Hepatocyte (in vitro differentiated cells): ENCODE results near the gene FLII. TPM values are rescaled to one million over a fixed set of nuclear protein-coding genes. Genes with fewer than 3 reads are reported as not detected.

Source experiments
- DNase-seq: peaks from one replicate; pipeline ENCODE4 v3.0.0-alpha.2; 2016; ENCODE audit warnings: low spot score
- H2AFZ ChIP-seq: fragments of 200-600 bp; sonication (generic); 2 replicates; pipeline ENCODE4 v1.6.0; 2016; ENCODE audit warnings: antibody characterized with exemption, mild to moderate bottlenecking
- H3K27ac ChIP-seq: fragments of 200-600 bp; sonication (generic); 2 replicates; pipeline ENCODE4 v1.5.1; 2016; ENCODE audit warnings: mild to moderate bottlenecking
- H3K27me3 ChIP-seq: fragments of 200-600 bp; sonication (generic); 2 replicates; pipeline ENCODE4 v1.6.1; 2016
- H3K36me3 ChIP-seq: fragments of 200-600 bp; sonication (generic); replicated peaks from 2 replicates; pipeline ENCODE4 v1.5.1; 2016; ENCODE audit warnings: low read depth; ENCODE audit not compliant: insufficient read depth
- H3K4me1 ChIP-seq: fragments of 200-600 bp; sonication (generic); 2 replicates; pipeline ENCODE4 v1.5.1; 2016; ENCODE audit warnings: mild to moderate bottlenecking, moderate library complexity; ENCODE audit not compliant: insufficient read depth
- H3K4me2 ChIP-seq: fragments of 200-600 bp; sonication (generic); 2 replicates; pipeline ENCODE4 v1.6.0; 2016
- H3K4me3 ChIP-seq: fragments of 200-600 bp; sonication (generic); 2 replicates; pipeline ENCODE4 v1.5.1; 2016; ENCODE audit warnings: mild to moderate bottlenecking
- H3K79me2 ChIP-seq: fragments of 200-600 bp; sonication (generic); 2 replicates; pipeline ENCODE4 v1.6.0; 2017; ENCODE audit warnings: mild to moderate bottlenecking
- H3K9me2 ChIP-seq: fragments of 200-600 bp; sonication (generic); replicated peaks from 2 replicates; pipeline ENCODE4 v1.6.0; 2017; ENCODE audit warnings: mild to moderate bottlenecking; ENCODE audit not compliant: insufficient read depth
- H3K9me3 ChIP-seq: fragments of 200-600 bp; sonication (generic); 2 replicates; pipeline ENCODE4 v1.5.1; 2016; ENCODE audit warnings: low read depth, mild to moderate bottlenecking
- H4K20me1 ChIP-seq: fragments of 200-600 bp; sonication (generic); 2 replicates; pipeline ENCODE4 v1.6.0; 2016; ENCODE audit warnings: mild to moderate bottlenecking; ENCODE audit not compliant: insufficient read depth, poor library complexity, severe bottlenecking
- CTCF ChIP-seq: fragments of 200-600 bp; sonication (generic); IDR thresholded peaks from 2 replicates; pipeline ENCODE4 v1.5.1; 2016; ENCODE audit warnings: antibody characterized with exemption, mild to moderate bottlenecking; ENCODE audit not compliant: poor library complexity
- EZH2 ChIP-seq: fragments of 200-600 bp; sonication (generic); IDR thresholded peaks from 2 replicates; pipeline ENCODE4 v1.6.1; 2016; ENCODE audit warnings: antibody characterized with exemption, mild to moderate bottlenecking, borderline replicate concordance
- EZH2phosphoT487 ChIP-seq: fragments of 200-600 bp; sonication (generic); IDR thresholded peaks from one replicate; pipeline ENCODE4 v1.6.1; 2018; ENCODE audit warnings: antibody characterized with exemption, mild to moderate bottlenecking, low read depth, moderate library complexity; ENCODE audit not compliant: unreplicated experiment, severe bottlenecking
- WGBS: methylation state at CpG from one replicate; pipeline ENCODE4 v1.1.6; 2016; ENCODE audit warnings: low lambda C conversion rate; ENCODE audit errors: missing lambda C conversion rate; 5-methylcytosine and 5-hydroxymethylcytosine counted together
- polyA plus RNA-seq: library from polyadenylated mRNA; unstranded; fragments of >200 nt; fragmentation: Nextera tagmentation; extraction: Ambion mirVana; gene quantifications from 2 replicates; pipeline ENCODE4 v1.2.1, GENCODE V29; 2016
- total RNA-seq: library from RNA; depleted of rRNA; stranded (reverse); fragments of >200 nt; gene quantifications from 2 replicates; pipeline ENCODE4 v1.2.3, GENCODE V29; 2014

The FLII gene
- total and polyA plus RNA-seq, 2 experiments from 2014 or later = 142 to 188 TPM

GRCh38 chr17:18233803-18234518, 24.6 kb downstream of the FLII start:
- peaks cover 17% of the 10 kb centered on the region for H4K20me1 ChIP-seq
- TF ChIP-seq CTCF (no peak), EZH2phosphoT487 (no peak), EZH2 (no peak)

GRCh38 chr17:18231164-18231563, 27.4 kb downstream of the FLII start:
- peaks cover 14% of the 10 kb centered on the region for H3K4me1 ChIP-seq
- no peak overlapping the region for H3K4me3 ChIP-seq
- H3K27ac ChIP-seq = no peak overlapping the region
- no peak for TF ChIP-seq EZH2phosphoT487
- TF ChIP-seq CTCF = no peak
- TF ChIP-seq EZH2 = no peak
- H3K79me2 ChIP-seq = peaks cover 50% of the 10 kb centered on the region
- no peak overlapping the region for H2AFZ ChIP-seq
- DNase-seq = no peak
- H4K20me1 ChIP-seq = peaks cover 26% of the 10 kb centered on the region
- no peaks in the 10 kb centered on the region for H3K27me3 ChIP-seq
- 52% methylated on average over 9 of the region's 9 CpGs for WGBS
- no peaks in the 10 kb centered on the region for H3K9me3 ChIP-seq
- H3K36me3 ChIP-seq = no peaks in the 10 kb centered on the region
- H3K9me2 ChIP-seq = no peaks in the 10 kb centered on the region
- H3K4me2 ChIP-seq = no peak overlapping the region

More at GRCh38 chr17:18233803-18234518, 24.6 kb downstream of the FLII start:
- H3K9me2 ChIP-seq = no peaks in the 10 kb centered on the region
- WGBS = 98% methylated on average over 21 of the region's 22 CpGs
- no peaks in the 10 kb centered on the region for H3K27me3 ChIP-seq
- H3K27ac ChIP-seq = no peak overlapping the region
- no peak overlapping the region for H3K4me2 ChIP-seq
- no peak overlapping the region for H3K4me3 ChIP-seq
- H3K9me3 ChIP-seq = no peaks in the 10 kb centered on the region
- no peak overlapping the region for H2AFZ ChIP-seq
- no peak for DNase-seq
- peaks cover 22% of the 10 kb centered on the region for H3K79me2 ChIP-seq
- H3K4me1 ChIP-seq = no peaks in the 10 kb centered on the region
- H3K36me3 ChIP-seq = no peaks in the 10 kb centered on the region

- H3K9me3 ChIP-seq = no peaks in the 10 kb centered on the region
- no peaks in the 10 kb centered on the region for H3K36me3 ChIP-seq
- no peak overlapping the region for H2AFZ ChIP-seq
- H3K27ac ChIP-seq = no peak overlapping the region
- peaks cover 14% of the 10 kb centered on the region for H3K4me1 ChIP-seq
- 87% methylated on average over 14 of the region's 14 CpGs for WGBS
- peaks cover 26% of the 10 kb centered on the region for H4K20me1 ChIP-seq
- H3K27me3 ChIP-seq = no peaks in the 10 kb centered on the region
- no peak for DNase-seq
- H3K9me2 ChIP-seq = no peaks in the 10 kb centered on the region
- H3K4me2 ChIP-seq = no peak overlapping the region
- no peak overlapping the region for H3K4me3 ChIP-seq
- H3K79me2 ChIP-seq = peaks cover 54% of the 10 kb centered on the region
- TF ChIP-seq EZH2 (no peak), CTCF (no peak), EZH2phosphoT487 (no peak)
Observed at GRCh38 chr17:18230288-18231141, 28.0 kb downstream of the FLII start.
